Measurements from ENCODE around the gene NBPF12. TPM values are rescaled to one million over a fixed set of nuclear protein-coding genes. Genes with fewer than 3 reads are reported as not detected.
"Not testable (repeated sequence)": the region's sequence is repeated elsewhere in the genome, so short reads cannot be mapped to it uniquely, and the experiment has no call there.

Gene NBPF12
- polyA plus RNA-seq, 1 donor from 2014 or later: 25.8 TPM

- not testable (repeated sequence) for H3K36me3 ChIP-seq (ENCODE audit: insufficient read depth, low read length); H3K27ac ChIP-seq (ENCODE audit: low read length); H4K20me1 ChIP-seq (ENCODE audit: insufficient read depth); H3K4me2 ChIP-seq (ENCODE audit: low read length); H3K27me3 ChIP-seq (ENCODE audit: insufficient read depth, low read depth, low read length); H3K9me2 ChIP-seq (ENCODE audit: insufficient read depth, low read length); H3K4me3 ChIP-seq (ENCODE audit: low read length); H2AFZ ChIP-seq (ENCODE audit: low read depth, low read length); H3F3A ChIP-seq (ENCODE audit: insufficient read depth, low read length, poor library complexity, severe bottlenecking); H3K9ac ChIP-seq (ENCODE audit: low read length); H3K9me3 ChIP-seq (ENCODE audit: low read length); H3K79me2 ChIP-seq (replicated peaks; ENCODE audit: insufficient read depth, low read length)
These were observed 15.5 kb upstream of the NBPF12 start for GRCh38 chr1:146922614-146923013.

GRCh38 chr1:146924106-146924505 is 14.0 kb upstream of the NBPF12 start:
- H3K27ac ChIP-seq (ENCODE audit: low read length); H3K9me2 ChIP-seq (ENCODE audit: insufficient read depth, low read length); H3K4me2 ChIP-seq (ENCODE audit: low read length); H4K20me1 ChIP-seq (ENCODE audit: insufficient read depth); H2AFZ ChIP-seq (ENCODE audit: low read depth, low read length); H3K79me2 ChIP-seq (replicated peaks; ENCODE audit: insufficient read depth, low read length); H3K36me3 ChIP-seq (ENCODE audit: insufficient read depth, low read length); H3K27me3 ChIP-seq (ENCODE audit: insufficient read depth, low read depth, low read length); H3K4me3 ChIP-seq (ENCODE audit: low read length); H3F3A ChIP-seq (ENCODE audit: insufficient read depth, low read length, poor library complexity, severe bottlenecking); H3K9me3 ChIP-seq (ENCODE audit: low read length); H3K9ac ChIP-seq (ENCODE audit: low read length): not testable (repeated sequence)

GRCh38 chr1:146926413-146926812 is 11.7 kb upstream of the NBPF12 start:
- not testable (repeated sequence) for H3K9me2 ChIP-seq (ENCODE audit: insufficient read depth, low read length); H3K9ac ChIP-seq (ENCODE audit: low read length); H3K9me3 ChIP-seq (ENCODE audit: low read length); H4K20me1 ChIP-seq (ENCODE audit: insufficient read depth); H3K27ac ChIP-seq (ENCODE audit: low read length); H3F3A ChIP-seq (ENCODE audit: insufficient read depth, low read length, poor library complexity, severe bottlenecking); H3K27me3 ChIP-seq (ENCODE audit: insufficient read depth, low read depth, low read length); H3K4me2 ChIP-seq (ENCODE audit: low read length); H3K4me3 ChIP-seq (ENCODE audit: low read length); H3K36me3 ChIP-seq (ENCODE audit: insufficient read depth, low read length); H3K79me2 ChIP-seq (replicated peaks; ENCODE audit: insufficient read depth, low read length); H2AFZ ChIP-seq (ENCODE audit: low read depth, low read length)

GRCh38 chr1:146930225-146930624 is 7.9 kb upstream of the NBPF12 start:
- H3K9me2 ChIP-seq (ENCODE audit: insufficient read depth, low read length); H3K27me3 ChIP-seq (ENCODE audit: insufficient read depth, low read depth, low read length); H3K9ac ChIP-seq (ENCODE audit: low read length); H3K9me3 ChIP-seq (ENCODE audit: low read length); H3K79me2 ChIP-seq (replicated peaks; ENCODE audit: insufficient read depth, low read length); H3K27ac ChIP-seq (ENCODE audit: low read length); H3K4me3 ChIP-seq (ENCODE audit: low read length); H2AFZ ChIP-seq (ENCODE audit: low read depth, low read length); H3K36me3 ChIP-seq (ENCODE audit: insufficient read depth, low read length); H3F3A ChIP-seq (ENCODE audit: insufficient read depth, low read length, poor library complexity, severe bottlenecking); H4K20me1 ChIP-seq (ENCODE audit: insufficient read depth); H3K4me2 ChIP-seq (ENCODE audit: low read length): not testable (repeated sequence)

GRCh38 chr1:146934390-146935223 is 3.5 kb upstream of the NBPF12 start:
- not testable (repeated sequence) for H2AFZ ChIP-seq (ENCODE audit: low read depth, low read length); H3F3A ChIP-seq (ENCODE audit: insufficient read depth, low read length, poor library complexity, severe bottlenecking); H3K27ac ChIP-seq (ENCODE audit: low read length); H3K9me2 ChIP-seq (ENCODE audit: insufficient read depth, low read length); H3K79me2 ChIP-seq (replicated peaks; ENCODE audit: insufficient read depth, low read length); H3K4me3 ChIP-seq (ENCODE audit: low read length); H3K4me2 ChIP-seq (ENCODE audit: low read length); H3K36me3 ChIP-seq (ENCODE audit: insufficient read depth, low read length); H3K9me3 ChIP-seq (ENCODE audit: low read length); H3K27me3 ChIP-seq (ENCODE audit: insufficient read depth, low read depth, low read length); H4K20me1 ChIP-seq (ENCODE audit: insufficient read depth); H3K9ac ChIP-seq (ENCODE audit: low read length)

- H3K4me3 ChIP-seq (ENCODE audit: low read length); H4K20me1 ChIP-seq (ENCODE audit: insufficient read depth); H3K9ac ChIP-seq (ENCODE audit: low read length): not testable (repeated sequence)
These were observed 662 bp upstream of the NBPF12 start for GRCh38 chr1:146937462-146937861.

GRCh38 chr1:146938927-146939786 is 1.0 kb downstream of the NBPF12 start:
- not testable (repeated sequence) for H4K20me1 ChIP-seq (ENCODE audit: insufficient read depth); H3K79me2 ChIP-seq (replicated peaks; ENCODE audit: insufficient read depth, low read length); H3K4me2 ChIP-seq (ENCODE audit: low read length); H3K36me3 ChIP-seq (ENCODE audit: insufficient read depth, low read length); H3K9me3 ChIP-seq (ENCODE audit: low read length); H3F3A ChIP-seq (ENCODE audit: insufficient read depth, low read length, poor library complexity, severe bottlenecking); H3K27me3 ChIP-seq (ENCODE audit: insufficient read depth, low read depth, low read length); H3K9me2 ChIP-seq (ENCODE audit: insufficient read depth, low read length); H2AFZ ChIP-seq (ENCODE audit: low read depth, low read length)
- Histone ChIP-seq H3K9ac (ENCODE audit: low read length) (peak overlapping the region; percentile 76), H3K4me3 (ENCODE audit: low read length) (peak overlapping the region; percentile 66), H3K27ac (ENCODE audit: low read length) (peak overlapping the region; percentile 79)

More at GRCh38 chr1:146937462-146937861, 662 bp upstream of the NBPF12 start:
- H3K27ac ChIP-seq (ENCODE audit: low read length); H3F3A ChIP-seq (ENCODE audit: insufficient read depth, low read length, poor library complexity, severe bottlenecking); H3K9me2 ChIP-seq (ENCODE audit: insufficient read depth, low read length); H2AFZ ChIP-seq (ENCODE audit: low read depth, low read length); H3K36me3 ChIP-seq (ENCODE audit: insufficient read depth, low read length); H3K4me2 ChIP-seq (ENCODE audit: low read length); H3K9me3 ChIP-seq (ENCODE audit: low read length); H3K27me3 ChIP-seq (ENCODE audit: insufficient read depth, low read depth, low read length); H3K79me2 ChIP-seq (replicated peaks; ENCODE audit: insufficient read depth, low read length): not testable (repeated sequence)

GRCh38 chr1:146940293-146940692 is 2.2 kb downstream of the NBPF12 start:
- H4K20me1 ChIP-seq (ENCODE audit: insufficient read depth); H3K9me2 ChIP-seq (ENCODE audit: insufficient read depth, low read length); H3K9ac ChIP-seq (ENCODE audit: low read length); H3K27me3 ChIP-seq (ENCODE audit: insufficient read depth, low read depth, low read length); H2AFZ ChIP-seq (ENCODE audit: low read depth, low read length); H3K79me2 ChIP-seq (replicated peaks; ENCODE audit: insufficient read depth, low read length); H3K9me3 ChIP-seq (ENCODE audit: low read length); H3K36me3 ChIP-seq (ENCODE audit: insufficient read depth, low read length); H3F3A ChIP-seq (ENCODE audit: insufficient read depth, low read length, poor library complexity, severe bottlenecking); H3K27ac ChIP-seq (ENCODE audit: low read length); H3K4me2 ChIP-seq (ENCODE audit: low read length): not testable (repeated sequence)
- H3K4me3 ChIP-seq (ENCODE audit: low read length): peak overlapping the region; percentile 66

Measured in neural cell (in vitro differentiated cells).